ENCODE data around the gene CLCNKB. TPM values are rescaled to one million over a fixed set of nuclear protein-coding genes. Genes with fewer than 3 reads are reported as not detected.
"Not testable (repeated sequence)": the region's sequence is repeated elsewhere in the genome, so short reads cannot be mapped to it uniquely, and the experiment has no call there.

CLCNKB gene
- total RNA-seq, 4 donors from 2014 or later: not detected

GRCh38 chr1:16022393-16022792 lies 21.2 kb upstream of the CLCNKB start:
- H3K4me3 ChIP-seq: no peak overlapping the region
- intact Hi-C loops (cut with DNase I; ENCODE audit: low total_unique reads): no loop called here
- H3K9me3 ChIP-seq: no peaks in the 10 kb centered on the region
- ATAC-seq: no peak
- no peaks in the 10 kb centered on the region for H3K27me3 ChIP-seq
- H3K27ac ChIP-seq: peak overlapping the region; percentile 97 to 100 (median 98)
- H3K36me3 ChIP-seq: no peaks in the 10 kb centered on the region
- TF ChIP-seq CTCF (IDR thresholded peaks at IDR 0.05 in 4 of 5, conservative IDR thresholded peaks at IDR 0.05 in 1 of 5) (no peak), POLR2A (IDR thresholded peaks at IDR 0.05) (no peak)
- peaks cover 29 to 35% of the 10 kb centered on the region in 2 donors for H3K4me1 ChIP-seq
- in situ Hi-C loops (cut with MboI; ENCODE audit: low sequenced_read_pairs in 4 of 4): no loop called here
- no peak for DNase-seq

DNA sequence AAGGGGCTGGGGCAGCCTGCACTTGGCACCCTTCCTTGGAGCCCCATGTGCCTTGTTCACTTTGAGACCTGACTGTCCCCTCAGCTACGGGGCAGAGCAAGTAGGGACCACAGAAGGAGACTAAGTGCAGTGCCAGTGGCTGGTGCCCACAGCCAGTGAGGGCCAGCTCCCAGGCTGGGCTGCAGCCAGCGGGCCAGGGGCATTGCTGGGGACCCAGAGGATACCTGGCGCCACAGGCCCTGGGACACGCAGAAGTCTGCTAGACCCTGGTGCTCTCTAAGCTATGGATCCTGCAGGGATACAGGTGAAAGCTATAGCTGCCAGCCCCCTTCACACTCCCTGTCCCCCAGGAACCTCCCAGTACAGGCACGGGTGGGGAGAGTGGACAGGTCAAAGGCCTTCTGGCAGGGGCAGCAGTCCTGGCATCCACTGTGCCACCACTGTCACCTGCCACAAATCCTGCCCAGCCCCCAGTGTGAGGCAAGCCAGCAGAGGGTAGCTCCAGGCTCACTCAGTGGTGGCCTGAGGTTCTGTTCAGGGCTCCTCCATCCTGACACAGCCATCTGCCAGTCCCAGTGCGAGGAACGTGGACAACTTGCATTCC lies 20.4 kb upstream of the CLCNKB start:
- Histone ChIP-seq H3K27me3 (no peaks in the 10 kb centered on the region), H3K4me1 (peaks cover 28 to 34% of the 10 kb centered on the region in 2 donors), H3K4me3 (no peak overlapping the region), H3K36me3 (no peaks in the 10 kb centered on the region), H3K27ac (peak overlapping the region; percentile 13 to 99 (median 30)), H3K9me3 (no peaks in the 10 kb centered on the region)
- TF ChIP-seq CTCF (IDR thresholded peaks at IDR 0.05 in 4 of 5, conservative IDR thresholded peaks at IDR 0.05 in 1 of 5) (no peak), POLR2A (IDR thresholded peaks at IDR 0.05) (no peak)
- in situ Hi-C loops (cut with MboI; ENCODE audit: low sequenced_read_pairs in 4 of 4): no loop called here
- ATAC-seq (no peak), DNase-seq (no peak)
- intact Hi-C loops (cut with DNase I; ENCODE audit: low total_unique reads): no loop called here

GRCh38 chr1:16026302-16026701 lies 17.3 kb upstream of the CLCNKB start:
- H3K9me3 ChIP-seq; intact Hi-C loops (cut with DNase I; ENCODE audit: low total_unique reads); in situ Hi-C loops (cut with MboI; ENCODE audit: low sequenced_read_pairs in 4 of 4); ATAC-seq; H3K27ac ChIP-seq; H3K36me3 ChIP-seq; DNase-seq; H3K27me3 ChIP-seq: not testable (repeated sequence)
- peaks cover 7 to 10% of the 10 kb centered on the region in 2 donors for H3K4me1 ChIP-seq
- peak overlapping the region in 1 of 4 donors; percentile 43 for H3K4me3 ChIP-seq

DNA sequence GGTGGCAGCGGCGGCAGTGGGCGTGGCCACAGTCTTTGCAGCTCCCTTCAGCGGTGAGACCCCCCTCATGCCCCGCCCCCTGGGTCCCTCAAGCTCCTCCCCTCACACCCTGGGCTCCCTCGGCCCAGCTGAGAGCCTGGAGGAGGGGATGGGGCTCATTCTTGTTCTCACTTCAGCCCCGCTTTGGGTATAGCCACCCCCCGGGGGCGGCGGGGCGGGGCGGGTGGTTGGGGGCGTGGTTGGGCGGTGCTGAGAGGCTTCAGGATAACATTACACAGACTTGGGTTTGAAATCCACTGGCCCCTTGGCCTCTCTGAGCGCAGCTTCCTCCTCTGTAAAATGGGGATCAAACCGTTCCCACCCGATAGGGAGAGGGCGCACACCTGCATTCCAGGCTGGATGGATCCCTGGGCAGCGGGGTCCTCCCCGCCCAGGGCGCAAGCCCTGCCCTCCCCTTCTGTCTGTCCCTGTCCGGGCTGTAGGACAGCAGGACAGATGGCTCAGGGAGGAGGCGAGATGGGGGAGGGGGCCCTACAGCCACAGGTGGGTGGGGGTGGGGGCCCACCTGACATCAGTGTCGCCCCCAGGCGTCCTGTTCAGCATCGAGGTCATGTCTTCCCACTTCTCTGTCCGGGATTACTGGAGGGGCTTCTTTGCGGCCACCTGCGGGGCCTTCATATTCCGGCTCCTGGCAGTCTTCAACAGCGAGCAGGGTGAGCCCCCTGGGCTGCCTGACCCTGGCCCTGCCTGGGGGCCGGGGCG lies 16.7 kb upstream of the CLCNKB start:
- DNase-seq: no peak
- Histone ChIP-seq H3K9me3 (no peaks in the 10 kb centered on the region), H3K36me3 (no peaks in the 10 kb centered on the region), H3K4me3 (peak overlapping the region; percentile 8 to 43 (median 28)), H3K4me1 (peaks cover 7 to 10% of the 10 kb centered on the region in 2 donors), H3K27me3 (no peaks in the 10 kb centered on the region), H3K27ac (no peak overlapping the region)
- intact Hi-C loops (cut with DNase I; ENCODE audit: low total_unique reads) (no loop called here), in situ Hi-C loops (cut with MboI; ENCODE audit: low sequenced_read_pairs in 4 of 4) (no loop called here)
- peak in 1 of 2 donors; percentile 26 for ATAC-seq
- TF ChIP-seq POLR2A (IDR thresholded peaks at IDR 0.05) (no peak), CTCF (IDR thresholded peaks at IDR 0.05 in 4 of 5, conservative IDR thresholded peaks at IDR 0.05 in 1 of 5) (no peak)

DNA sequence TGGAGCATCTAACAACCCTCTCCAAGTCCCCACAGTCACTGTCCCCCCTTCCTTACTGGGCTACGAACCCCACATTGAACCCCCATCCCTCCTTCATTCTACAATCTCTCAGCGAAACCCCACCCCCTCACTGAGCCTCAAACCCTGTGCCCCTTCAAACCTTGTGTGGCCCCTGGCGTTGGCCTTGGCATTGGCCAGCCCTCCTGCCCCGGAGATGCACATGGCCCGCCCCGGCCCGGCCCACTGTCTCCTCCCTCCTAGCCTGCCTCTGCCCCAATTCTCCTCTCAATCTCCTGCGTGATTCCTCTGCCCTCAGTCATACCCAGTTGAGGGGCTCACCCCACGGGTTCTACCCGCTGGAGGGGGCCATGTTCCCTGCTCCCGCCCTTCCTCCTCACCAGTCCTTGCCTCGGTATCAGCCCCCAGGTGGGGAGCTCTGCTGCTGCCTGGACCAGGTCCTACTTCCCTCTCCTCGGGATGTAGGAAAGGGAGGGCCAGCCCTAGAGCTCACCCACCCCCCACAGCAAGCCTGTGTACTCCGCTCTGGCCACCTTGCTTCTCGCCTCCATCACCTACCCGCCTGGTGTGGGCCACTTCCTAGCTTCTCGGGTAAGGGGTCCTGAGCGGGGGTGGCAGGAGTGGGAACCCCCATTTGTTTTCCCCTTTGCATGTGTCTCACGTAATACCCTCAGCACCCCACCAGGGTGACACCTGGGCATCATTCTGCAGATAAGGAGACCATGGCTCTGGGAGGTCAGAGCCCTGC lies 15.2 kb upstream of the CLCNKB start:
- in situ Hi-C loops (cut with MboI; ENCODE audit: low sequenced_read_pairs in 4 of 4) (no loop called here), intact Hi-C loops (cut with DNase I; ENCODE audit: low total_unique reads) (no loop called here)
- Histone ChIP-seq H3K4me3 (no peak overlapping the region), H3K9me3 (no peaks in the 10 kb centered on the region), H3K4me1 (peaks cover 12 to 16% of the 10 kb centered on the region in 2 donors), H3K27ac (no peak overlapping the region), H3K27me3 (no peaks in the 10 kb centered on the region), H3K36me3 (no peaks in the 10 kb centered on the region)
- DNase-seq: no peak
- TF ChIP-seq CTCF (IDR thresholded peaks at IDR 0.05 in 4 of 5, conservative IDR thresholded peaks at IDR 0.05 in 1 of 5) (no peak), POLR2A (IDR thresholded peaks at IDR 0.05) (no peak)
- no peak for ATAC-seq

DNA sequence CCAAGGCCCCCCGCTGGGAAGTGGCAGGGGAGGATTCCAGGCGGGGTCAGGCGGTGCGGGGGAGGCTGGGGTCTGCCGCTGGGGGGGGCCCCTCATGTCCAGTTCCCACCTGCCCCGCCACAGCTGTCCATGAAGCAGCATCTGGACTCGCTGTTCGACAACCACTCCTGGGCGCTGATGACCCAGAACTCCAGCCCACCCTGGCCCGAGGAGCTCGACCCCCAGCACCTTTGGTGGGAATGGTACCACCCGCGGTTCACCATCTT lies 14.6 kb upstream of the CLCNKB start:
- H3K27me3 ChIP-seq; ATAC-seq; H3K9me3 ChIP-seq; in situ Hi-C loops (cut with MboI; ENCODE audit: low sequenced_read_pairs in 4 of 4); H3K4me3 ChIP-seq; DNase-seq; H3K36me3 ChIP-seq; intact Hi-C loops (cut with DNase I; ENCODE audit: low total_unique reads); H3K27ac ChIP-seq: not testable (repeated sequence)
- H3K4me1 ChIP-seq: peaks cover 12 to 16% of the 10 kb centered on the region in 2 donors

Measured in gastrocnemius medialis (tissue), 4 donors.